K562 (cell line): ENCODE measurements around the gene DNAJB11. TPM values are rescaled to one million over a fixed set of nuclear protein-coding genes. Genes with fewer than 3 reads are reported as not detected.

ENCODE experiments used
- CHD1 ChIP-seq: fragments of 200-600 bp; sonication (generic); IDR thresholded peaks from one replicate; pipeline ENCODE4 v1.6.1; 2012; ENCODE audit warnings: mild to moderate bottlenecking, moderate library complexity, low read length, inconsistent platforms
- ELF4 ChIP-seq: fragments of 450-650 bp; formaldehyde crosslinking; IDR thresholded peaks from 2 replicates; pipeline ENCODE4 v1.4.0; 2022; ENCODE audit warnings: missing genetic modification characterization
- GATAD2B ChIP-seq: fragments of 450-650 bp; IDR thresholded peaks from 2 replicates; pipeline ENCODE4 v1.6.1; 2017; ENCODE audit warnings: mild to moderate bottlenecking, borderline replicate concordance
- GTF2F1 ChIP-seq: IDR thresholded peaks from 2 replicates; pipeline ENCODE4 v1.6.1; 2011; ENCODE audit warnings: low read depth, low read length, improper control_type of control experiment
- IRF9 ChIP-seq: fragments of 450-650 bp; IDR thresholded peaks from 2 replicates; pipeline ENCODE4 v1.6.1; 2016; ENCODE audit warnings: missing biosample characterization, missing genetic modification characterization
- MEIS2 ChIP-seq: fragments of 450-650 bp; IDR thresholded peaks from 2 replicates; pipeline ENCODE4 v1.6.1; 2014; ENCODE audit warnings: mild to moderate bottlenecking; ENCODE audit not compliant: partially characterized antibody
- SNIP1 ChIP-seq: fragments of 450-650 bp; IDR thresholded peaks from 2 replicates; pipeline ENCODE4 v1.7.1; 2017; ENCODE audit warnings: low read depth, mild to moderate bottlenecking
- SP1 ChIP-seq: sonication (generic); formaldehyde crosslinking; IDR thresholded peaks from 2 replicates; pipeline ENCODE4 v1.8.1; 2022; ENCODE audit warnings: mild to moderate bottlenecking, missing genetic modification reagents
- SRSF1 ChIP-seq: fragments of 200-400 bp; formaldehyde crosslinking; IDR thresholded peaks from 2 replicates; pipeline ENCODE4 v1.6.1; 2017; ENCODE audit warnings: mild to moderate bottlenecking, low read depth, low read length, moderate library complexity
- TAF9B ChIP-seq: fragments of 450-650 bp; IDR thresholded peaks from 2 replicates; pipeline ENCODE4 v1.6.1; 2018; ENCODE audit warnings: mild to moderate bottlenecking; ENCODE audit not compliant: partially characterized antibody
- ZC3H4 ChIP-seq: sonication (generic); formaldehyde crosslinking; IDR thresholded peaks from 2 replicates; pipeline ENCODE4 v1.9.0; 2021; ENCODE audit warnings: missing genetic modification reagents, borderline replicate concordance
- ZNF75A ChIP-seq: fragments of 450-650 bp; formaldehyde crosslinking; IDR thresholded peaks from 2 replicates; pipeline ENCODE4 v1.4.0; 2020; ENCODE audit warnings: mild to moderate bottlenecking
- polyA plus RNA-seq, 8 experiments: library from polyadenylated mRNA; depleted of rRNA in 4 of 8; stranded (reverse) in 5 of 8; unstranded in 3 of 8; fragments of >200 nt; fragmentation: Nextera tagmentation in 2 of 8; fragmentation: Illumina TruSeq in 1 of 8; extraction: Ambion mirVana in 2 of 8; extraction: Trizol in 1 of 8; gene quantifications; 2 replicates each; pipeline versions ENCODE4 v1.2.1 to v1.2.3, GENCODE V29; 2011 to 2014; ENCODE audit warnings: inconsistent platforms in 1 of 8, missing spikeins in 1 of 8
- total RNA-seq, 7 experiments: library from RNA; depleted of rRNA in 6 of 7; stranded (reverse); fragments of >200 nt in 6 of 7; fragmentation: Illumina TruSeq in 2 of 7; extraction: Trizol in 2 of 7; gene quantifications; 2 replicates each; pipeline versions ENCODE4 v1.2.1 to v1.2.3, GENCODE V29; 2011 to 2021; ENCODE audit warnings: low replicate concordance in 1 of 7
- TF ChIP-seq, protein P1 (sequence below): sonication (generic); formaldehyde crosslinking; IDR thresholded peaks from 2 replicates; pipeline ENCODE4 v1.8.1; 2023; ENCODE audit warnings: mild to moderate bottlenecking, missing genetic modification reagents
- TF ChIP-seq, protein P2 (sequence below): sonication (generic); formaldehyde crosslinking; IDR thresholded peaks from 2 replicates; pipeline ENCODE4 v1.8.0; 2022; ENCODE audit warnings: missing genetic modification reagents, mild to moderate bottlenecking, borderline replicate concordance
- TF ChIP-seq, protein P3 (sequence below): fragments of 250-450 bp; sonication (Bioruptor Pico); IDR thresholded peaks from 2 replicates; pipeline ENCODE4 v1.9.0; 2021; ENCODE audit warnings: mild to moderate bottlenecking, inconsistent platforms
- TF ChIP-seq, protein P4 (sequence below): sonication (generic); formaldehyde crosslinking; IDR thresholded peaks from 2 replicates; pipeline ENCODE4 v1.8.0; 2022; ENCODE audit warnings: mild to moderate bottlenecking, missing genetic modification reagents, borderline replicate concordance
- TF ChIP-seq, protein P5 (sequence below): sonication (generic); formaldehyde crosslinking; IDR thresholded peaks from 2 replicates; pipeline ENCODE4 v1.8.0; 2022; ENCODE audit warnings: mild to moderate bottlenecking, missing genetic modification reagents

The DNAJB11 gene
- total and polyA plus RNA-seq, 9 of the 15 experiments (the other 6 are each of a cell fraction or from before 2014, with no cell fraction given) = 14.8 to 74.7 (median 63.8) TPM

DNA sequence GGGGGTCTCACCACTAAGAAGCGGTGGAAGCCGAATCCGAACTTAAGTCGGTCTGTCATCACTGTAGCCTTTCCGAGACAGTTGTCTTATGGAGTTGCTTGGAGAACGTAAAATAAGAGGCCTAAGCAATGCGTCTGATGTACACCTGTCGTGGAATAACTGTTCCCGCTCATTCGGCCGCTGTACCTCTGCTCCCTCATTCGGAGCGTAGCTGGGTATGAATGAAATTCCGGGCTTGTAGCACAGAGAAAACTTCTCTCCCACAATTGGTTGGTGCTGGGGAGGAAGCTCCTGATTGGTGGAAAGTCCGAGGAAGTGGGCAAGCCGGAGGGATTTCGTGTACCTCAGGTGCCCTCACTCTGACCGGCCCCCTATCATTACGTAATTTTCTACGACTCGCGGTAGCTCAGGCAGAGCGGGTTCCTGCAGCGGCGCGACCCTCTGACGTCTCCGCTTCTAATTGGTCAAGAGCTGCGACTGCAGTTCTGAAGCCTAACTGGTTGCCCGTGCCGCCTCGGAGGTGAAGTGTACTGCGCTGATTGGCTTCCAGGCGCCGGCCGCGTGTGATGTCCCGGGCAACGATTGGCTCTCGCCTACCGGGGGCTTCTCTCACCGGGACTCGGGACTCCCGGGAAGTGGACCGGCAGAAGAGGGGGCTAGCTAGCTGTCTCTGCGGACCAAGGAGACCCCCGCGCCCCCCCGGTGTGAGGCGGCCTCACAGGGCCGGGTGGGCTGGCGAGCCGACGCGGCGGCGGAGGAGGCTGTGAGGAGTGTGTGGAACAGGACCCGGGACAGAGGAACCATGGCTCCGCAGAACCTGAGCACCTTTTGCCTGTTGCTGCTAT, at the start of gene DNAJB11 (continued):
- TF ChIP-seq, protein P1, sequence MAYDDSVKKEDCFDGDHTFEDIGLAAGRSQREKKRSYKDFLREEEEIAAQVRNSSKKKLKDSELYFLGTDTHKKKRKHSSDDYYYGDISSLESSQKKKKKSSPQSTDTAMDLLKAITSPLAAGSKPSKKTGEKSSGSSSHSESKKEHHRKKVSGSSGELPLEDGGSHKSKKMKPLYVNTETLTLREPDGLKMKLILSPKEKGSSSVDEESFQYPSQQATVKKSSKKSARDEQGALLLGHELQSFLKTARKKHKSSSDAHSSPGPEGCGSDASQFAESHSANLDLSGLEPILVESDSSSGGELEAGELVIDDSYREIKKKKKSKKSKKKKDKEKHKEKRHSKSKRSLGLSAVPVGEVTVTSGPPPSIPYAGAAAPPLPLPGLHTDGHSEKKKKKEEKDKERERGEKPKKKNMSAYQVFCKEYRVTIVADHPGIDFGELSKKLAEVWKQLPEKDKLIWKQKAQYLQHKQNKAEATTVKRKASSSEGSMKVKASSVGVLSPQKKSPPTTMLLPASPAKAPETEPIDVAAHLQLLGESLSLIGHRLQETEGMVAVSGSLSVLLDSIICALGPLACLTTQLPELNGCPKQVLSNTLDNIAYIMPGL = no peak
- TF ChIP-seq IRF9 (tag) (no peak), MEIS2 (no peak), CHD1 (no peak), SP1 (peak; percentile 70), SRSF1 (no peak), ELF4 (CRISPR knock-in tag) (no peak), TAF9B (peak; percentile 81), SNIP1 (no peak), ZC3H4 (no peak; the same call in 1 of the 2 replicates), GTF2F1 (no peak), GATAD2B (no peak), ZNF75A (CRISPR knock-in tag) (no peak)
- TF ChIP-seq, protein P2, sequence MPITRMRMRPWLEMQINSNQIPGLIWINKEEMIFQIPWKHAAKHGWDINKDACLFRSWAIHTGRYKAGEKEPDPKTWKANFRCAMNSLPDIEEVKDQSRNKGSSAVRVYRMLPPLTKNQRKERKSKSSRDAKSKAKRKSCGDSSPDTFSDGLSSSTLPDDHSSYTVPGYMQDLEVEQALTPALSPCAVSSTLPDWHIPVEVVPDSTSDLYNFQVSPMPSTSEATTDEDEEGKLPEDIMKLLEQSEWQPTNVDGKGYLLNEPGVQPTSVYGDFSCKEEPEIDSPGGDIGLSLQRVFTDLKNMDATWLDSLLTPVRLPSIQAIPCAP (CRISPR knock-in tag) = no peak
- TF ChIP-seq, protein P3, sequence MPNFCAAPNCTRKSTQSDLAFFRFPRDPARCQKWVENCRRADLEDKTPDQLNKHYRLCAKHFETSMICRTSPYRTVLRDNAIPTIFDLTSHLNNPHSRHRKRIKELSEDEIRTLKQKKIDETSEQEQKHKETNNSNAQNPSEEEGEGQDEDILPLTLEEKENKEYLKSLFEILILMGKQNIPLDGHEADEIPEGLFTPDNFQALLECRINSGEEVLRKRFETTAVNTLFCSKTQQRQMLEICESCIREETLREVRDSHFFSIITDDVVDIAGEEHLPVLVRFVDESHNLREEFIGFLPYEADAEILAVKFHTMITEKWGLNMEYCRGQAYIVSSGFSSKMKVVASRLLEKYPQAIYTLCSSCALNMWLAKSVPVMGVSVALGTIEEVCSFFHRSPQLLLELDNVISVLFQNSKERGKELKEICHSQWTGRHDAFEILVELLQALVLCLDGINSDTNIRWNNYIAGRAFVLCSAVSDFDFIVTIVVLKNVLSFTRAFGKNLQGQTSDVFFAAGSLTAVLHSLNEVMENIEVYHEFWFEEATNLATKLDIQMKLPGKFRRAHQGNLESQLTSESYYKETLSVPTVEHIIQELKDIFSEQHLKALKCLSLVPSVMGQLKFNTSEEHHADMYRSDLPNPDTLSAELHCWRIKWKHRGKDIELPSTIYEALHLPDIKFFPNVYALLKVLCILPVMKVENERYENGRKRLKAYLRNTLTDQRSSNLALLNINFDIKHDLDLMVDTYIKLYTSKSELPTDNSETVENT = peak; percentile 78
- TF ChIP-seq, protein P4, sequence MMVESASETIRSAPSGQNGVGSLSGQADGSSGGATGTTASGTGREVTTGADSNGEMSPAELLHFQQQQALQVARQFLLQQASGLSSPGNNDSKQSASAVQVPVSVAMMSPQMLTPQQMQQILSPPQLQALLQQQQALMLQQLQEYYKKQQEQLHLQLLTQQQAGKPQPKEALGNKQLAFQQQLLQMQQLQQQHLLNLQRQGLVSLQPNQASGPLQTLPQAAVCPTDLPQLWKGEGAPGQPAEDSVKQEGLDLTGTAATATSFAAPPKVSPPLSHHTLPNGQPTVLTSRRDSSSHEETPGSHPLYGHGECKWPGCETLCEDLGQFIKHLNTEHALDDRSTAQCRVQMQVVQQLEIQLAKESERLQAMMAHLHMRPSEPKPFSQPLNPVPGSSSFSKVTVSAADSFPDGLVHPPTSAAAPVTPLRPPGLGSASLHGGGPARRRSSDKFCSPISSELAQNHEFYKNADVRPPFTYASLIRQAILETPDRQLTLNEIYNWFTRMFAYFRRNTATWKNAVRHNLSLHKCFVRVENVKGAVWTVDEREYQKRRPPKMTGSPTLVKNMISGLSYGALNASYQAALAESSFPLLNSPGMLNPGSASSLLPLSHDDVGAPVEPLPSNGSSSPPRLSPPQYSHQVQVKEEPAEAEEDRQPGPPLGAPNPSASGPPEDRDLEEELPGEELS = peak; percentile 20; the same call in 1 of the 2 replicates
- TF ChIP-seq, protein P5, sequence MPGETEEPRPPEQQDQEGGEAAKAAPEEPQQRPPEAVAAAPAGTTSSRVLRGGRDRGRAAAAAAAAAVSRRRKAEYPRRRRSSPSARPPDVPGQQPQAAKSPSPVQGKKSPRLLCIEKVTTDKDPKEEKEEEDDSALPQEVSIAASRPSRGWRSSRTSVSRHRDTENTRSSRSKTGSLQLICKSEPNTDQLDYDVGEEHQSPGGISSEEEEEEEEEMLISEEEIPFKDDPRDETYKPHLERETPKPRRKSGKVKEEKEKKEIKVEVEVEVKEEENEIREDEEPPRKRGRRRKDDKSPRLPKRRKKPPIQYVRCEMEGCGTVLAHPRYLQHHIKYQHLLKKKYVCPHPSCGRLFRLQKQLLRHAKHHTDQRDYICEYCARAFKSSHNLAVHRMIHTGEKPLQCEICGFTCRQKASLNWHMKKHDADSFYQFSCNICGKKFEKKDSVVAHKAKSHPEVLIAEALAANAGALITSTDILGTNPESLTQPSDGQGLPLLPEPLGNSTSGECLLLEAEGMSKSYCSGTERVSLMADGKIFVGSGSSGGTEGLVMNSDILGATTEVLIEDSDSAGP = no peak
